HG03460 (cell line): ENCODE data around the gene CYSRT1.
A peak's percentile ranks its signal among the peaks of the same experiment; 100 is the strongest.

Experiments used
- ATAC-seq: cut with Tn5 transposase; IDR thresholded peaks from one replicate; pipeline ENCODE4 v1.9.1; 2021; ENCODE audit not compliant: unreplicated experiment

CYSRT1 gene

DNA sequence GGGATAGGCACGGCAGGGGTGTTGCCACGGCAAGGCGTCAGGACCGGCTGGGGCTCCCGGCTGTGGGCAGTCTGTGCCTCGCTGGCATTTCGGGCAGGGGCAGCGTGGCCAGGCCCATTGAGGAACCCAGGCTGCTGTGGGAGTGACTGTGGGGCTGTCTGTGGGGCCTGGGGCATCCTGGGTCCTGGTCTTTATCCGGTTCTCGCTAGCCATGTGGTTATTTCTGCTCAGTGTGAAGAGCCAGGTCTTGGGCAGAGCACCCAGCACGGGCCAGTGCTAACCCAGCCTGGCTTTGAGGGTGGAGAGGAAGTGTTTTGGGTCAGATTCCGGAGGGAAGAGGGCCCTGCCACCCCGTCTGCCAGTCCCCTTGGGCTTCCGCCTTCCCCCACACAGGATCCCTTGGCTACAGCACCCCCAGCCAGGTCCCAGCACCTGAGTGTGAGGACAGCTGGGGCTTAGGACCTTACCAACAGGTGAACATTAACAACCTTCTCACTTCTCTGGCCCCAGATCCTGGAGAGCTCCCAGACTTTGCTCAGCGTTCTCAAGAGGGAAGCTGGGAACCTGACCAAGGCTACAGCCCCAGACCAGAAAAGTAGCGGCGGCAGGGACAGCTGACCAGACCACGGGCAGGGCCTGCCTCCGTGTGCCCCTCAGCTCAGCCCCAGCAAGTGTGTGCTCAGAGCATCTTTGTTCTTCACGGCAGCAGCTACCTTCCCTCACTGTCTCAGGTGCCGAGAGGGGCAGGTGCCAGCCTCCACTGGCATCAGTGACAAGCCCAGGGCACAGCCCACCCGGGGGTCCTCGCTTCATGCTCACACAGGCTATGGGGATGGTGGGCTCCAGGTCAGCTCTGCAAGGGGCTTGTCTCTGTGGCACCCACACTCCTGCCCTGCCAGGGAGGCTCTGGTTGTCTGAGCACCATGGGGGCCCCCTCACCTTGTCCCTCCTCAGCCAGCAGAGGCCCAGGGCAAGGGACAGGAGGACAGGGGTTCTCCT, 35.4 kb upstream of the CYSRT1 start:
- ATAC-seq, result no peak

GRCh38 chr9:137190315-137190856, 34.6 kb upstream of the CYSRT1 start:
- no peak for ATAC-seq

GRCh38 chr9:137191245-137191644, 33.7 kb upstream of the CYSRT1 start:
- no peak for ATAC-seq

DNA sequence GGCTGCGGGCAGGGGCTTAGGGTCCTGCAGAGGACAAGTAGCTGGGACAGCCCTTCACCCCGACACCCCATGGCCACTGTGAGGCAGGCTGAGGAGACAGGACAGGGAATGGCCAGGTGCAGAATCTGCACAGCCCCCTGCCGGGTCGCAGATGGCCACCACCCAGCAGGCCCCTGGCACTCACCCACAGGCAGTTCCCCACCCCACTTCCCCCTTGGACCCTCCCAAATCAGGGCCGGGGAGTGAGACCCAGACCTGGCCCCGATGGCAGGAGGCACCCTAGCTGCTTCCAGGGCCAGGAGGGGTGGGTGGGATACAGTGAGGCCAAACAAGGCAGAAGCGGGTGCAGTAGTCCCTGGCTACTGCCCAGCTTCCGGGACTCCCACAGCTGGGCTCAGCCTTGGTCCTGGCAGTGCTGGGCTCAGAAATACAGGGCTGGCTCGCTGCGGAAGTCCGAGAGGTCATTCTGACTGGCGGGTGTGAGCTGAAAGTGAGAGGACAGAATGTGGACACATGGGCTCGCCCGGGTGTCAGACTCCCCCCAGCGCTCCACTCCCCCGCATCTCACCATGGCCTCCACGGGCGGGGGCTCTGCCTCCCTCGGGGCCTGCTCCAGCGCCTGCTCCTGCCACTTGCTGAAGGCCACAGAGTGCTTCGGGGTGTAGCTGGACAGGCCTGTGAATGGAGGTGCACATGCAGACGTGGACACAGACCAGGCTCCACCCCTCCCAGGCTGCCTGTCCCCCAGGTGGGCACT, 33.1 kb upstream of the CYSRT1 start:
- ATAC-seq, result no peak

DNA sequence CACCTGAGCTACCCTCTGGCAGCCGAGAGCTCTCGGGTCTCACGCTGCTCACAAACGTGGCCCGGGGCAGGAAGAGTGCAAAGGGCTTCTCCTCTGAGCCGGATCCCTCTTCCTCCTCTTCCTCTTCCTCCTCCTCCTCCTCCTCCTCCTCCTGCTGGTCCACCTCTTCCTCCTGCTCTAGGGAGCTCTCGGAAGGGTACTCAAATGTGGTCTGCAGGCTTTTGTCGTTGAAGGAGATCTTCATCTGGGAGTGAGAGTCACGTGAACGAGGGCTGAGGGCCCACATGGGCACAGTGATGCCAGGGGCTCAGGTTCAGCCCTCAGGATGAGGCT, 32.6 kb upstream of the CYSRT1 start:
- no peak for ATAC-seq

- ATAC-seq, result no peak
These were observed 32.1 kb upstream of the CYSRT1 start for GRCh38 chr9:137192859-137193258.

- no peak for ATAC-seq
These were observed 31.2 kb upstream of the CYSRT1 start for GRCh38 chr9:137193771-137194170.

- no peak for ATAC-seq
These were observed 30.6 kb upstream of the CYSRT1 start for GRCh38 chr9:137194388-137194787.

DNA sequence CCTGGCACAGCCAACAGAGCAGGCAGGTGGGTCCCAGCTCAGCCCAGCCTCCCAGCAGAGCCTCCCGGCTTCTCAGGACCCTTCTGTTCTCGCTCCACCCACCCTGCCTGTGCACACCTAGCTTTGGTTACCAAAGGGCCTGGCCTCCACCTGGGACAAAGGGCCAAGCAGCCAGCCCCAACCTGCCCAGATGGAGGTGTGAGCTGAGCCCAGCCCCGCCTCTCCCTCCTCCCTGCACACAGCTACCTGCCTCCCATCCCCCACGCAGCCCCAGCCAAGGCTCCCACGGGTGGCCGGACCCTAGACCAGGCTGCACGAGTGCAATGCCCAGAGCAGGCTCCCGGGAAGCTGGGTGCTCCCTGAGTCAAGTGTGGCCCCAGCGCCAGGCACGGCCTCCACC, 30.1 kb upstream of the CYSRT1 start:
- ATAC-seq, result no peak

GRCh38 chr9:137195525-137196220, 29.3 kb upstream of the CYSRT1 start:
- no peak for ATAC-seq

GRCh38 chr9:137198051-137198901, 26.7 kb upstream of the CYSRT1 start:
- no peak for ATAC-seq

DNA sequence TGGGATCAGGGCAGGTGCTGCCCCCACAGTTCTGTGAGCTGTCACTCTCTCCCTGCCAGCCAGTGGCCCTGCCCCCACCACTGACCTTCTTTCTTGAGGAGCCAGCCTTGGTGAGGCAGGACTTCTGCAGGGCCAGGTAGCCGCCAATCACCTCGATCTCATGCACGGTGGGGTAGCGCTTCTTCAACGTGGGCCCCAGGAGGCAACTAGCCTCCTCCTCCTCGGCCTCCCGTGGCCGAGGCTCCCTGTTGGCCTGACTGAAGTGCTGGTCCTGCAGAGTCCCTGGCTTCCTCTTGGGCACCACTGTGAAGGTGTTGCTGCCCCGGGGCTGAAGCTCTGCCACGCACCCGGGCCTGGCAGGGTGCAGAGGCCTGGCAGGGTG, 26.1 kb upstream of the CYSRT1 start:
- ATAC-seq, result no peak

- ATAC-seq, result no peak
These were observed 25.4 kb upstream of the CYSRT1 start for GRCh38 chr9:137199411-137200121.

DNA sequence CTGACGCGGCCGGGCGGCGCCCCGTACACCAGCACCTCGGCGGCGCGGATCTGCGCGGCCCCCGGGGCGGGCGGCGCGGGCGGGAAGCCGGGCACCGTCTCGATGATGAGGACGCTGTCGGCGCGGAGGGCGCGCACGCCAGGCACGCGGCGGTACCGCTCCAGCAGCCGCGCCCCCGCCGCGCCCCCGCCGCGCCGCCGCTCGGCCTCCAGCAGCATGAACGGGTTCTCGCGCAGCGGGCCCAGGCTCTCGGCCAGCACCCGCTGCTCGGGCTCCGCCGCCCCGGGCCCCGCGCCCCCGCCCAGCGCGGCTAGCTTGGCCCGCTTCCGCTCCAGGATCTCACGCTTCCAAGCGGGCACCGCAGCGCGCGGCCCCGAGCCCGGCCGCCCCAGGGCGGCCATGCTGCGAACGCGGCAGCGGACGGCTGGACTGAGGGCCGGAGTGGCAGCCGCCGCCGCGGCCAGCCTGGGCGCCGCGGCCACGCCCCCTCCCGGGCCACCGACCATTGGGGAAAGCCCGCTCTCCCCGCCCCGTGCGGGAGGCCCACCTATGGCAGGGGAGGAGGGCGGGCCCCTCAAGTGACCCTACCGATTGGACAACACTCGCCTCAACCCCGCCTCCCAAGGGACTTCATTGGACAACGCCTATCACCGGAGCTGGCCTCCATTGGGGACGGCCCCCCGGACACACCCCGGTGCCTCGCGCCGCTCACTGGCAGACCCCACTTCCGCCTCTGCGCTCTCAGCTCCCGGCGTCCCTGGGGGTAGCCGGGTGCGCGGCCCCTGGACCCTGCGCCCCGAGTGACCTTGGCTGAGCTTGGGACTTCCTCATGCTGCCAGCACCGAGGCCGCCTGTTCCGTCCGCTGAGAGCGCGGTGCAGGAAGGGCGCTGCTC, 24.4 kb upstream of the CYSRT1 start, which contains the start of gene TPRN:
TPRN (minus strand) TSS at position 431 of the 894 bp plus-strand sequence; CDS start at position 401, 30 bp downstream.
- peak; percentile 81 for ATAC-seq

DNA sequence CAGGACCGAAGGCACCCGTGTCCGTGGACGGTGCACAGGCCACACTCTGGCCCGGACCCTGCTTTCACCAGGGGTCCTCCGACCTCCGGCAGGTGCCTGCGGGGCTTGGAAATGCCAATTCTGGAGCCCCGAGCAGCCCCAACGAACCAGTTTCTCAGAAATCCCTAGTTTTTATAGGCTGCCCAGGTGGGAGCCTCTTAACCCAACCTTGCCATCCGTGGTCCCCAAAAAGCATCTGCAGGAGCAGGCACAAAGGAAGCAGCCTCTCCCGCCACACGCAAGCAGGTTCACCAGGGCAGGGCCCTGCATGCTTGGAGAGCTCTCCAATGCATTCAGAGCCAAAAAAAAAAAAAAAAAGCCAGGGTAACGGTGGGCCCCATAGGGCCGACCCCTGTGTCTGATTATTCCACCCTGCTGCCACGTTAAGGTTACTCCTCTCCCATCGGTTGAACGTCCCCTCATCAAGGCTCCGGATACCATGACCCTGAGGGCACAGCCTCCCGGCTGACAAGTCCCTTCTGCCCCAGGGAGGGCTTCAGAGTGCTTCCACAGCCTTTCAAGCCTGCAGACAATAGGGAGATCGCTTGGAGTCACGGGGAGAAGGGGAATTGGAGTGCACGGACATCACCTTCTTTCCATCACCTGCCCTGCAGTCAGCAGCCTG, 23.6 kb upstream of the CYSRT1 start:
- no peak for ATAC-seq

DNA sequence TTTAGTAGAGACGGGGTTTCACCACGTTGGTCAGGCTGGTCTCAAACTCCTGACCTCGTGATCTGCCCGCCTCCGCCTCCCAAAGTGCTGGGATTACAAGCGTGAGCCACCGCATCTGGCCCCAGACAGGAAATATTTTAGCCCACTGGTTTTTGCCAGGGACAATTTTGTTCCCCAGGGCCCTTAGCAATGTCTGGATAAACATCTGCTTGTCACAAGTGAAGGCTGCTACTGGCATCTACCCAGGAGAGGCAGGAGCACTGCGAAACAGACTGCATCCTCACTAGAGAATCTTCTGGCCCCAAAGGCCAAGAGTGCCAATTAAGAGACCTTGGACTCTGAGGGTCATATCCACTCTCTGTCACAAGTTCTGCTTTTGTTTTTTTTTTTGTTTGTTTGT, 22.0 kb upstream of the CYSRT1 start:
- ATAC-seq, result no peak

DNA sequence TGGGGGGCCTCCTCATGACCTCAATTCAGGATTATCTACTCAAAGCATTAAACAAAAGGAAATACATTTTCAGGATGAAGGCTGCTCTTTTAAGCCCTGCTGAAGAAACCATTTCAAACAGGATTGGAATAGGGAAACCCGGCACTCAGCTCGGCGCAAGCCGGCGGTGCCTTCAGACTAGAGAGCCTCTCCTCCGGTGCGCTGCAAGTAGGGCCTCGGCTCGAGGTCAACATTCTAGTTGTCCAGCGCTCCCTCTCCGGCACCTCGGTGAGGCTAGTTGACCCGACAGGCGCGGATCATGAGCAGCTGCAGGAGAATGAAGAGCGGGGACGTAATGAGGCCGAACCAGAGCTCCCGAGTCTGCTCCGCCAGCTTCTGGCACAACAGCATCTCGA, 20.2 kb upstream of the CYSRT1 start:
- ATAC-seq, result no peak
